A673 (cell line): Measurements from ENCODE around the gene ARPIN. TPM values are rescaled to one million over a fixed set of nuclear protein-coding genes. Genes with fewer than 3 reads are reported as not detected.

Experiments used
- BruUV-seq: library from RNA; stranded (reverse); fragments of 400-500 nt; replicated peaks from 2 replicates; lab custom pipeline; 2021; lab: Mats Ljungman, UMichigan
- CTCF ChIA-PET: fragments of 300-600 bp; sonication (Branson Sonifier 250); formaldehyde crosslinking; loops from one replicate; lab custom pipeline; 2022; ENCODE audit warnings: antibody characterized with exemption; lab: Charles Lee
- POLR2A ChIA-PET: fragments of 300-600 bp; sonication (Branson Sonifier 250); formaldehyde crosslinking; loops from one replicate; lab custom pipeline; 2022; ENCODE audit warnings: antibody characterized with exemption; ENCODE audit not compliant: low non-redundant PET; lab: Charles Lee
- DNase-seq: peaks from one replicate; pipeline ENCODE4 v3.0.0-alpha.2; 2015; ENCODE audit warnings: low spot score
- H3K27ac ChIP-seq: fragments of 200-600 bp; sonication (generic); 2 replicates; pipeline ENCODE4 v1.5.1; 2016; ENCODE audit warnings: mixed run types, low read depth, mild to moderate bottlenecking, mixed read lengths, antibody characterized with exemption, low read length; ENCODE audit not compliant: poor library complexity, severe bottlenecking
- H3K27me3 ChIP-seq: fragments of 200-600 bp; sonication (generic); replicated peaks from 2 replicates; pipeline ENCODE4 v1.6.1; 2017; ENCODE audit warnings: mixed run types, low read depth, mild to moderate bottlenecking, mixed read lengths, antibody characterized with exemption, low read length; ENCODE audit not compliant: insufficient read depth, poor library complexity
- H3K36me3 ChIP-seq: fragments of 200-600 bp; sonication (generic); 2 replicates; pipeline ENCODE4 v1.6.1; 2016; ENCODE audit warnings: mixed run types, mild to moderate bottlenecking, mixed read lengths, antibody characterized with exemption, low read length; ENCODE audit not compliant: insufficient read depth, poor library complexity, severe bottlenecking
- H3K4me1 ChIP-seq: fragments of 200-600 bp; sonication (generic); 2 replicates; pipeline ENCODE4 v1.6.1; 2017; ENCODE audit warnings: mixed run types, mild to moderate bottlenecking, mixed read lengths, antibody characterized with exemption, low read length; ENCODE audit not compliant: insufficient read depth, poor library complexity, severe bottlenecking
- H3K4me3 ChIP-seq: fragments of 200-600 bp; sonication (generic); 2 replicates; pipeline ENCODE4 v1.5.1; 2016; ENCODE audit warnings: low read depth, mixed run types, mild to moderate bottlenecking, mixed read lengths, low read length; ENCODE audit not compliant: poor library complexity, severe bottlenecking
- H3K9me3 ChIP-seq: fragments of 200-600 bp; sonication (generic); 2 replicates; pipeline ENCODE4 v1.6.1; 2016; ENCODE audit warnings: mixed run types, low read depth, mild to moderate bottlenecking, mixed read lengths, antibody characterized with exemption, low read length; ENCODE audit not compliant: poor library complexity, severe bottlenecking
- EZH2 ChIP-seq: fragments of 200-600 bp; sonication (generic); IDR thresholded peaks from 2 replicates; pipeline ENCODE4 v1.6.1; 2017; ENCODE audit warnings: borderline replicate concordance, low read depth, mild to moderate bottlenecking, mixed read lengths, antibody characterized with exemption, low read length; ENCODE audit not compliant: poor library complexity, severe bottlenecking
- intact Hi-C: fragments of 100-400 bp; cut with micrococcal nuclease; formaldehyde crosslinking; loops from one replicate; pipeline ENCODE4 v1.10.0; 2022; ENCODE audit not compliant: unreplicated experiment
- total RNA-seq: library from RNA; stranded (reverse); gene quantifications from 2 replicates; pipeline ENCODE4 v1.2.3, GENCODE V29; 2021
- TF ChIP-seq, protein P1 (sequence below): fragments of 300-800, 200-600 bp; sonication (generic); conservative IDR thresholded peaks from 2 replicates; pipeline ENCODE4 v1.5.1; 2017; ENCODE audit warnings: low read depth, mild to moderate bottlenecking, antibody characterized with exemption, low read length, moderate library complexity, mixed read lengths

Gene ARPIN
- total RNA-seq, 1 experiment from 2014 or later = 5.9 TPM

- Histone ChIP-seq H3K36me3 (peaks cover 11% of the 10 kb centered on the region), H3K27ac (no peak overlapping the region), H3K27me3 (no peaks in the 10 kb centered on the region), H3K4me3 (no peak overlapping the region), H3K9me3 (no peaks in the 10 kb centered on the region), H3K4me1 (no peaks in the 10 kb centered on the region)
- BruUV-seq = no TSS peak
- no peak for DNase-seq
- intact Hi-C loops = no loop called here
- TF ChIP-seq, protein P1, sequence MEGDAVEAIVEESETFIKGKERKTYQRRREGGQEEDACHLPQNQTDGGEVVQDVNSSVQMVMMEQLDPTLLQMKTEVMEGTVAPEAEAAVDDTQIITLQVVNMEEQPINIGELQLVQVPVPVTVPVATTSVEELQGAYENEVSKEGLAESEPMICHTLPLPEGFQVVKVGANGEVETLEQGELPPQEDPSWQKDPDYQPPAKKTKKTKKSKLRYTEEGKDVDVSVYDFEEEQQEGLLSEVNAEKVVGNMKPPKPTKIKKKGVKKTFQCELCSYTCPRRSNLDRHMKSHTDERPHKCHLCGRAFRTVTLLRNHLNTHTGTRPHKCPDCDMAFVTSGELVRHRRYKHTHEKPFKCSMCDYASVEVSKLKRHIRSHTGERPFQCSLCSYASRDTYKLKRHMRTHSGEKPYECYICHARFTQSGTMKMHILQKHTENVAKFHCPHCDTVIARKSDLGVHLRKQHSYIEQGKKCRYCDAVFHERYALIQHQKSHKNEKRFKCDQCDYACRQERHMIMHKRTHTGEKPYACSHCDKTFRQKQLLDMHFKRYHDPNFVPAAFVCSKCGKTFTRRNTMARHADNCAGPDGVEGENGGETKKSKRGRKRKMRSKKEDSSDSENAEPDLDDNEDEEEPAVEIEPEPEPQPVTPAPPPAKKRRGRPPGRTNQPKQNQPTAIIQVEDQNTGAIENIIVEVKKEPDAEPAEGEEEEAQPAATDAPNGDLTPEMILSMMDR = no peak
- TF ChIP-seq EZH2 = no peak
- CTCF ChIA-PET = no interaction called here
- POLR2A ChIA-PET = no interaction called here
These were observed 52.3 kb downstream of the ARPIN start for GRCh38 chr15:89860431-89860830.

GRCh38 chr15:89858661-89859458 lies 53.9 kb downstream of the ARPIN start:
- Histone ChIP-seq H3K27me3 (no peaks in the 10 kb centered on the region), H3K9me3 (no peaks in the 10 kb centered on the region), H3K4me1 (no peaks in the 10 kb centered on the region), H3K4me3 (no peak overlapping the region), H3K27ac (no peak overlapping the region), H3K36me3 (peaks cover 11% of the 10 kb centered on the region)
- TF ChIP-seq EZH2 = no peak
- TF ChIP-seq, protein P1 = no peak
- no TSS peak for BruUV-seq
- DNase-seq = no peak
- ChIA-PET CTCF (no interaction called here), POLR2A (no interaction called here)
- intact Hi-C loops = no loop called here

GRCh38 chr15:89857673-89858072 lies 55.1 kb downstream of the ARPIN start:
- DNase-seq = no peak
- intact Hi-C loops = no loop called here
- POLR2A ChIA-PET = no interaction called here
- Histone ChIP-seq H3K27ac (no peak overlapping the region), H3K36me3 (peaks cover 11% of the 10 kb centered on the region), H3K4me3 (no peak overlapping the region), H3K4me1 (no peaks in the 10 kb centered on the region), H3K9me3 (no peaks in the 10 kb centered on the region), H3K27me3 (no peaks in the 10 kb centered on the region)
- CTCF ChIA-PET = no interaction called here
- no TSS peak for BruUV-seq
- TF ChIP-seq, protein P1 = no peak
- TF ChIP-seq EZH2 = no peak
